A549 (cell line): ENCODE measurements around the gene RHOT2. TPM values are rescaled to one million over a fixed set of nuclear protein-coding genes. Genes with fewer than 3 reads are reported as not detected.

Source experiments
- ATAC-seq, 2 experiments: fragments of 200-7000 bp in 1 of 2; fragments of >200 bp in 1 of 2; cut with Nextera tagmentation in 1 of 2; cut with Tn5 transposase in 1 of 2; 3 replicates each; pipeline versions ENCODE4 v1.8.0 to v1.9.1; 2018 to 2020; ENCODE audit warnings: mild to moderate bottlenecking in 1 of 2, moderate library complexity in 1 of 2
- CTCF ChIA-PET: fragments of 300-600 bp; sonication (Branson Sonifier 250); formaldehyde crosslinking; extraction: SDS; loops from one replicate; lab custom pipeline; 2021; ENCODE audit warnings: antibody characterized with exemption, inconsistent platforms; lab: Yijun Ruan, JAX
- POLR2A ChIA-PET: fragments of 350-600 bp; formaldehyde crosslinking; extraction: SDS; loops from one replicate; lab custom pipeline; 2021; ENCODE audit warnings: antibody characterized with exemption, inconsistent platforms; lab: Yijun Ruan, JAX
- DNase-seq, 2 experiments: peaks; one replicate each; pipeline versions ENCODE4 v3.0.0 to v3.0.0-alpha.2; 2011 to 2016; ENCODE audit warnings: low read depth in 1 of 2, low spot score in 1 of 2
- FAIRE-seq: peaks from 2 replicates; lab custom pipeline; 2011; peaks lifted over from hg19 to GRCh38; lab: Jason Lieb, UNC
- H3K27ac ChIP-seq, 2 experiments: fragments of >200 bp; sonication (Bioruptor Twin); formaldehyde crosslinking; 3 replicates each; pipeline ENCODE4 v1.5.1; 2016 to 2017
- H3K4me1 ChIP-seq: fragments of >200 bp; sonication (Bioruptor Twin); formaldehyde crosslinking; 3 replicates; pipeline ENCODE4 v1.6.1; 2016
- H3K4me2 ChIP-seq: fragments of >200 bp; sonication (Bioruptor Twin); formaldehyde crosslinking; 3 replicates; pipeline ENCODE4 v1.6.1; 2016
- H3K4me3 ChIP-seq: fragments of >200 bp; sonication (Bioruptor Twin); formaldehyde crosslinking; 3 replicates; pipeline ENCODE4 v1.5.1; 2016
- H3K9me3 ChIP-seq: fragments of >200 bp; sonication (Bioruptor Twin); formaldehyde crosslinking; 3 replicates; pipeline ENCODE4 v1.6.1; 2016
- ATOH8 ChIP-seq: fragments of 250-450 bp; sonication (Bioruptor Pico); IDR thresholded peaks from 2 replicates; pipeline ENCODE4 v1.5.0; 2020; ENCODE audit warnings: low read depth, mild to moderate bottlenecking, moderate library complexity
- BCL3 ChIP-seq: fragments of >200 bp; sonication (Bioruptor Twin); formaldehyde crosslinking; IDR thresholded peaks from 3 replicates; pipeline ENCODE4 v1.6.1; 2016
- CBX8 ChIP-seq: fragments of 200-600 bp; sonication (generic); IDR thresholded peaks from 2 replicates; pipeline ENCODE4 v1.6.1; 2016
- EHF ChIP-seq: fragments of 250-450 bp; sonication (Bioruptor Pico); IDR thresholded peaks from 2 replicates; pipeline ENCODE4 v1.5.0; 2020; ENCODE audit warnings: mild to moderate bottlenecking
- FOXS1 ChIP-seq: fragments of 250-450 bp; sonication (Bioruptor Pico); IDR thresholded peaks from 2 replicates; pipeline ENCODE4 v1.5.0; 2020; ENCODE audit warnings: mild to moderate bottlenecking, moderate library complexity
- GATA3 ChIP-seq: IDR thresholded peaks from 2 replicates; pipeline ENCODE4 v1.6.1; 2012; ENCODE audit warnings: borderline replicate concordance
- HES2 ChIP-seq: fragments of >200 bp; sonication (Bioruptor Twin); formaldehyde crosslinking; IDR thresholded peaks from 2 replicates; pipeline ENCODE4 v1.6.1; 2016
- HEYL ChIP-seq: fragments of 250-450 bp; sonication (Bioruptor Pico); IDR thresholded peaks from 2 replicates; pipeline ENCODE4 v1.8.0; 2021; ENCODE audit warnings: mild to moderate bottlenecking, moderate library complexity
- HMGXB4 ChIP-seq: fragments of 250-450 bp; sonication (Bioruptor Pico); IDR thresholded peaks from 2 replicates; pipeline ENCODE4 v1.5.0; 2021; ENCODE audit warnings: mild to moderate bottlenecking, moderate library complexity, borderline replicate concordance
- HOXB5 ChIP-seq: fragments of 250-450 bp; sonication (Bioruptor Pico); IDR thresholded peaks from 2 replicates; pipeline ENCODE4 v1.5.0; 2020; ENCODE audit warnings: mild to moderate bottlenecking, moderate library complexity
- KDM1A ChIP-seq: fragments of 200-600 bp; sonication (generic); IDR thresholded peaks from 2 replicates; pipeline ENCODE4 v1.6.1; 2016; ENCODE audit warnings: low read depth, mild to moderate bottlenecking
- MYC ChIP-seq: IDR thresholded peaks from 2 replicates; pipeline ENCODE4 v1.6.1; 2012; ENCODE audit warnings: mild to moderate bottlenecking, inconsistent platforms, low read length, improper control_type of control experiment, borderline replicate concordance
- NPAS2 ChIP-seq: fragments of 250-450 bp; sonication (Bioruptor Pico); IDR thresholded peaks from 2 replicates; pipeline ENCODE4 v1.8.0; 2022; ENCODE audit warnings: mild to moderate bottlenecking, moderate library complexity, borderline replicate concordance
- POLR2AphosphoS2 ChIP-seq: conservative IDR thresholded peaks from 2 replicates; pipeline ENCODE4 v1.6.1; 2012; ENCODE audit warnings: low read length, improper control_type of control experiment, inconsistent platforms
- RARB ChIP-seq: fragments of 250-450 bp; sonication (Bioruptor Pico); IDR thresholded peaks from 2 replicates; pipeline ENCODE4 v1.8.0; 2021; ENCODE audit warnings: mild to moderate bottlenecking, moderate library complexity
- REST ChIP-seq: fragments of 200-600 bp; sonication (generic); IDR thresholded peaks from 2 replicates; pipeline ENCODE4 v1.6.1; 2016; ENCODE audit warnings: antibody characterized with exemption, mild to moderate bottlenecking, moderate library complexity
- ZC3H11A ChIP-seq: fragments of 450-650 bp; IDR thresholded peaks from 2 replicates; pipeline ENCODE4 v1.6.1; 2014; ENCODE audit warnings: antibody characterized with exemption, mild to moderate bottlenecking
- ZFP36 ChIP-seq: fragments of 450-650 bp; IDR thresholded peaks from 2 replicates; pipeline ENCODE4 v1.6.1; 2014; ENCODE audit warnings: borderline replicate concordance; ENCODE audit not compliant: partially characterized antibody
- WGBS: methylation state at CpG from one replicate; pipeline ENCODE4 v1.1.6; 2017; ENCODE audit errors: missing lambda C conversion rate; 5-methylcytosine and 5-hydroxymethylcytosine counted together
- polyA plus RNA-seq, 4 experiments: library from polyadenylated mRNA; depleted of rRNA in 3 of 4; stranded (reverse); fragments of >200 nt; fragmentation: RNase III in 1 of 4; extraction: RNeasy Plus Mini Kit Qiagen cat#74134 plus additional on column Dnase treatment in 1 of 4; gene quantifications; 2 replicates in 3 of 4; 3 replicates in 1 of 4; pipeline ENCODE4 v1.2.3, GENCODE V29; 2011 to 2017

RHOT2 gene
- polyA plus RNA-seq, 2 of the 4 experiments (the other 2 are of a cell fraction): 38.0 to 83.1 TPM

DNA sequence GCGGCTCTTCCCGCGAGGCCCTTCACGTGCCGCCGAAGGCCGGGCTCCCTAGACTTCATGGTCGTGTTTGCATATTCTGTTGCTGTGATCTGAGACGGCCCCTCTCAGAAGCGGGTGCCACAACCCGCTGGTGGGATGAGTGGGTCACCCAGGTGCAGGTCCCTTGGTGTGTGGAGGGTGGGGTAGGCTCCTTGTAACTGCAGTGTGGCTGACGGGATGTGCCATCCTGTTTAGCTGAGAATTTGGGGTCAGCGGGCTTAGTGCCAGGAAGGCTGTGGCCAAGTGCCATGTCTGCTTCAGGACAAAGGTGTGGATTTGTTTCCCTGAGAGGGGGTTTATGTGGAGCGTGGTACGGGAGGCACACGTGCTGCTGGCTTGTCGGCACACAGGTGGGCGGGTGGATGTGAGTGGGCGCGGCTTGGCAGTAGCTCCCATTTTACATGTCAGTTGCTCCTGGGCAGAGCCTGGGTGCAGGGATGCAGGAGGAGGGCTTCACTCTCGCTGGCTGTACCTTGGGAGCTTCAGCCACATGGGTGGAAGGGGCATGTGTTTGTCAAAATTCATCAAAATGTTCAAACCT is 46.3 kb upstream of the RHOT2 start (continued):
- TF ChIP-seq BCL3: no peak
- no peak for TF ChIP-seq GATA3
- TF ChIP-seq, all 56 proteins: peak for 0

DNA sequence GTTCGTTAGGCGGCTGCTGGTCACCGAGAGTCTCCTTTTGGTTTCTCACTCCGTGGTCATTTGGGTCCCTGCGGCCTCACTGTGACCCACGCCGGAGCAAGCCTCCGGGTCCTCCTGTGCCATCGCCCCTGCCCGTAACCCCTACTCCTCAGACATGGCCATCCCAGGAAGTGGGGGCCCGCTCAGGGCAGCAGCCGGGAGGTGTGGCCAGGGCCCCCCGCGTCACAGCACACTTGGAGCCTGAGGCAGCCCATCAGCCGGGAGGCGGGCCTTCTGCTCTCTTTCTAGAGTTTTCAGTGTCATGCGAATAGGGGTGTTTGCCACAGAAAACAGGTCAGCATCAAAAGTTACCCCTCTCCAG is 45.0 kb upstream of the RHOT2 start:
- H3K4me2 ChIP-seq: peak overlapping the region; percentile 69
- peaks cover 41% of the 10 kb centered on the region for H3K4me1 ChIP-seq
- WGBS: 96% methylated on average over 16 of the region's 17 CpGs
- no peak for DNase-seq
- ChIA-PET CTCF (interaction anchor here (1.2 kb wide), 1 partner anchor 23 kb away, joined by 4 read pairs; no protein-coding TSS in a partner anchor), POLR2A (interaction anchor here (0.6 to 1.7 kb wide), 3 partner anchors 13 to 143 kb away, joined by 4 to 8 read pairs (median 6); partner anchors contain the start of gene METTL26)
- H3K4me3 ChIP-seq: no peak overlapping the region
- no peak for TF ChIP-seq CBX8
- no peak for TF ChIP-seq HMGXB4 (CRISPR knock-in tag)
- no peak for TF ChIP-seq EHF (CRISPR knock-in tag)
- TF ChIP-seq ZFP36: no peak
- TF ChIP-seq MYC: no peak
- no peak for TF ChIP-seq RARB (CRISPR knock-in tag)
- TF ChIP-seq HOXB5 (CRISPR knock-in tag): no peak
- TF ChIP-seq KDM1A: no peak
- no peak for TF ChIP-seq NPAS2 (CRISPR knock-in tag)
- TF ChIP-seq POLR2AphosphoS2: no peak
- TF ChIP-seq HEYL (CRISPR knock-in tag): no peak
- no peak for TF ChIP-seq REST
- TF ChIP-seq ATOH8 (CRISPR knock-in tag): no peak
- TF ChIP-seq FOXS1 (CRISPR knock-in tag): no peak
- no peak for TF ChIP-seq ZC3H11A
- TF ChIP-seq HES2: no peak
- H3K27ac ChIP-seq: peak overlapping the region in 1 of 2 experiments; percentile 71; a peak in 2 of 6 replicates
- FAIRE-seq: no peak
- no peaks in the 10 kb centered on the region for H3K9me3 ChIP-seq
- no peak for ATAC-seq
